ENCODE results near the gene STRBP.
"Not testable (repeated sequence)": the region's sequence is repeated elsewhere in the genome, so short reads cannot be mapped to it uniquely, and the experiment has no call there.

The STRBP gene

DNA sequence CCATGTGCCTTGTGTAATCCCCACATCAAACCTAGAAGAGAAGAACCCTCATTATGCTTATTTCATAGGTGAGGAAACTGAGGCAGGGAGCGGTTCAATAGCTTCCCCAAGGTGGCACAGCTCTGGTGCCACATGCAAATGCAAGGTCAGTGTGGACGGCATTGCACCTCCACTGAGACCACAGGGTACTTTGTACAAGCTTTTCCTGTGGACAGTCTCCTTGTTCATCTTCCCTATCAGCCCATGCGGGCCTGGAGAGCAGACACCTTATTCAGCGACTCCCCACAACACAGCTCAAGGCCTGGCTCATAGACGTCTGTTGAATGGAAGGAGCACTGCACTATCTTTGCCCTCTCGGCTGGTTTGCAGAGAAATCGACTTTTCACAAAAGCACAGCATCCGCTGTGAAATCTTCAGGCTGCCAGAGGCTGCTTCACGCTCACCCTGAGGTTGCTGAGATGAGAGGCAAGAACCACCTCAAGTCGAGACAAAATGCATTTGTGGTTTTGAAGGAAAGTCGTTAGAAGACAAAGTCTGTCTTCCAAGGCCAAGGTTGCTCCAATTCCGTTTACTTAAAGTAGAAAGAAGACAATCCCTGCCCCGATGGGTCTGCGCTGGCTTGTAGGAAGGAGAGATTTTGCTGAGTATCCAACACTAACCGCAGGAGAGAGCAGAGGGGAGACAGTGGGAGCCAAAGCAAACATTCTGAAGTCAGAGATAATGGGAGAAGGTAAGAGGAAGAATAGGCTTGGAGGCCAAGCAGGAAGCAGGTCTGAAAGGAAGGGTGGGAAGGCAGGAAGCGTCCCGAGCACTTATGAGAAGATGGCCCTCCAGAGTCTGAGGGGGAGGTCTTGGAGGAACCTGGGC is 34.2 kb upstream of the STRBP start:
- H3K36me3 ChIP-seq (replicated peaks): no peaks in the 10 kb centered on the region
- in situ Hi-C loops (cut with HindIII; ENCODE audit: low pct_ligation_motif_present, low sequenced_read_pairs): no loop called here
- H3K4me3 ChIP-seq (ENCODE audit: low read depth, low read length): no peak overlapping the region
- no peak overlapping the region for H3K27ac ChIP-seq
- TF ChIP-seq, protein P1, sequence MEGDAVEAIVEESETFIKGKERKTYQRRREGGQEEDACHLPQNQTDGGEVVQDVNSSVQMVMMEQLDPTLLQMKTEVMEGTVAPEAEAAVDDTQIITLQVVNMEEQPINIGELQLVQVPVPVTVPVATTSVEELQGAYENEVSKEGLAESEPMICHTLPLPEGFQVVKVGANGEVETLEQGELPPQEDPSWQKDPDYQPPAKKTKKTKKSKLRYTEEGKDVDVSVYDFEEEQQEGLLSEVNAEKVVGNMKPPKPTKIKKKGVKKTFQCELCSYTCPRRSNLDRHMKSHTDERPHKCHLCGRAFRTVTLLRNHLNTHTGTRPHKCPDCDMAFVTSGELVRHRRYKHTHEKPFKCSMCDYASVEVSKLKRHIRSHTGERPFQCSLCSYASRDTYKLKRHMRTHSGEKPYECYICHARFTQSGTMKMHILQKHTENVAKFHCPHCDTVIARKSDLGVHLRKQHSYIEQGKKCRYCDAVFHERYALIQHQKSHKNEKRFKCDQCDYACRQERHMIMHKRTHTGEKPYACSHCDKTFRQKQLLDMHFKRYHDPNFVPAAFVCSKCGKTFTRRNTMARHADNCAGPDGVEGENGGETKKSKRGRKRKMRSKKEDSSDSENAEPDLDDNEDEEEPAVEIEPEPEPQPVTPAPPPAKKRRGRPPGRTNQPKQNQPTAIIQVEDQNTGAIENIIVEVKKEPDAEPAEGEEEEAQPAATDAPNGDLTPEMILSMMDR (IDR thresholded peaks at IDR 0.05; ENCODE audit: low read depth, low read length, missing control alignments): no peak
- H3K27me3 ChIP-seq (replicated peaks): peaks cover 4% of the 10 kb centered on the region
- no peak for DNase-seq

DNA sequence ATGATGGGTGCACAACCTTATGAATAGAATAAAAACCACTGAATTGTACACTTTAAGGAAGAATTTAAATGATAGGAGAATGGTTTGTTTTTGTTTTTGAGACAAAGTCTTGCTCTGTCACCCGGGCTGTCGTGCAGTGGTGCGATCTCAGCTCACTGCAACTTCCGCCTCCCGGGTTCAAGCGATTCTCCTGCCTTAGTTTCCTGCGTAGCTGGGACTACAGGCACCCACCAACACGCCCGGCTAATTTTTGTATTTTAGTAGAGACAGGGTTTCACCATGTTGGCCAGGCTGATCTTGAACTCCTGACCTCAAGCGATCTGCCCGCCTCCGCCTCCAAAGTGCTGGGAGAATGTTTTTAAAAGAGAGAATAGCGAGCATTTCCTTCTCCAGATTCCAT is 33.5 kb upstream of the STRBP start:
- H3K4me3 ChIP-seq (ENCODE audit: low read depth, low read length); H3K27me3 ChIP-seq (replicated peaks); DNase-seq; in situ Hi-C loops (cut with HindIII; ENCODE audit: low pct_ligation_motif_present, low sequenced_read_pairs); H3K27ac ChIP-seq; H3K36me3 ChIP-seq (replicated peaks): not testable (repeated sequence)

DNA sequence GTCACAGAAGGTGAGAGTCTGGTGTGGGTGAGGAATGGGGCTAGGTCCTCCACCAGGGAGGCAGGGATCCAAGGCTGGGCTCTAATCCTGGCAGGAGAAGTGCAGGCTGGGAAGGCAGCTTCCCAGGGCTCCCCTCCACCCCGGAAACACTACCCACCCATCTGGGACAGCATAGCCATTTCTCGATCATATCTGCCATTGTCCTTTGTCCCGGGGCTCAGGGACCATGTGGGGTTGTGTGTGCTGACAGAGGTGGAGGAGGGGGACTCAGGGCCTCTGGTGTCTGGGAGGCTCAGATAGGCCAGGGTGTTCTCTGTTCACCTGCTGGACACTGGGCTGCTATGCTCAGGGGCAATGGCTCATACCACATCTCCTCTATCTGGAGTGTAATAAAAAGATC is 32.2 kb upstream of the STRBP start:
- TF ChIP-seq, protein P1 (IDR thresholded peaks at IDR 0.05; ENCODE audit: low read depth, low read length, missing control alignments): no peak
- in situ Hi-C loops (cut with HindIII; ENCODE audit: low pct_ligation_motif_present, low sequenced_read_pairs): no loop called here
- Histone ChIP-seq H3K36me3 (replicated peaks) (no peaks in the 10 kb centered on the region), H3K27me3 (replicated peaks) (peaks cover 4% of the 10 kb centered on the region), H3K27ac (no peak overlapping the region), H3K4me3 (ENCODE audit: low read depth, low read length) (no peak overlapping the region)
- DNase-seq: no peak

DNA sequence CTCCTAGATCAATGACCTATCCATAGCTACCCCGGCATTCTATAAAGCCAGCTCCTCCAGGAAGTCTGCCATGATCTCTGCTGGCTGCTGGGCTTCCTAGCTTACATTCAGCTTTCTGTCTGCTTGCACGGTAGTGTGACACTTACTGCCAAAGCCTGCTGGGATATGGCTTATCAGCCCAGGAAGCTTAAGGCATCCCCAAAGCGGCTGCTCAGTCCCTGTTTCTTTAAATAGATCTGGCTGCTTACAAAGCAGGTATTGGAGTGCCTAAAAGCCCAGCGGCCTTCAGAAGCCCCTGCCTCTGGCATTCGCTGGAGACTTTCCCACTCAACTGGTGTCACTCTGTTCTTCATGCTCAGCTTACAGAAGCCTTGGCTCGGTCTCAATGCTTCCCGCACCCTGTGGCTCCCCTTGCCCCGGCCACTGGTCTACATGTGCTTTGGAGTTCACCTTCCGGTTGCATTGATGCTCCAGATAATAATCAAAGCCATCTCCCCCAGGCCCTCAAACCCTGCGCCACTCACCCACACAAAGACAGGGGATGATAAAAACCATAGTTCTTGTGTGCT is 31.3 kb upstream of the STRBP start:
- no peaks in the 10 kb centered on the region for H3K36me3 ChIP-seq (replicated peaks)
- no peak overlapping the region for H3K4me3 ChIP-seq (ENCODE audit: low read depth, low read length)
- in situ Hi-C loops (cut with HindIII; ENCODE audit: low pct_ligation_motif_present, low sequenced_read_pairs): no loop called here
- peaks cover 4% of the 10 kb centered on the region for H3K27me3 ChIP-seq (replicated peaks)
- DNase-seq: no peak
- TF ChIP-seq, protein P1 (IDR thresholded peaks at IDR 0.05; ENCODE audit: low read depth, low read length, missing control alignments): no peak
- no peak overlapping the region for H3K27ac ChIP-seq

DNA sequence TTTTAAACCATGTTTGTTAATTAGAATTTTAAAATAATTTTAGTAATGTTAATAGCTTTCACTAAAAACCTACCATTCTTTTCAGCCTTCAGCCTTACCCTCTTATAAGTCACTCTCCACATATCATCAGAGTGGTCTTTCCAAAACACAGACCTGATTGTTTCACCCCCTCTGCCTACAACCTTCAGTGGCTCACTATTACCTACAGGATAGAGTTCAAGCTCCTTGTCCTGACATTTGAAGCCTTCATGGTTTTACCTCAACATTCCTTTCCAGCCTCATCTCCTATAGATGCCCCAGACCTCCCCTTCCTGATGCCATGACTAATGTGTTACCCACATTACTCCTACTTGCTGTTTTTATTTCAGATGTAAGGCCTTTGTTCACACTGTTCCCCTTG is 27.8 kb upstream of the STRBP start:
- TF ChIP-seq, protein P1 (IDR thresholded peaks at IDR 0.05; ENCODE audit: low read depth, low read length, missing control alignments): no peak

DNA sequence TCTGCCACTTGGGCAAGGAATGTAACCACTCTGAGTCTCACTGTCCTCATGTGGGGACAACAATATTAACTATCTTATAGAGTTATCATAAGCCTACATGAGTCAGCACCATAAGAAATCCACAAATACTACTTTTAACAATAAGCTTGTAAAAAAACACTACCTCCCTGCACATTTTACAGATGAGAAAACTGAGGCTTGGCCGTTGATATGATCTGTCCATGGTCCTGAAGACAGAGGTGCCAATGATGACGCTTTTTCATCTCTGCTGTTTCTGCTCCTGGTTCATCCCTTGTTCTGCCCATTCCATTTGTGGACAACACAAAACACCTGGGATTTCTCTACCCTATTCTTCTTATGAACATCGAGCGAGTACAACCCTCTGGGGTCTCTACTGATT is 23.4 kb upstream of the STRBP start:
- no peak overlapping the region for H3K27ac ChIP-seq
- DNase-seq: no peak
- H3K27me3 ChIP-seq (replicated peaks): no peaks in the 10 kb centered on the region
- no peaks in the 10 kb centered on the region for H3K36me3 ChIP-seq (replicated peaks)
- TF ChIP-seq, protein P1 (IDR thresholded peaks at IDR 0.05; ENCODE audit: low read depth, low read length, missing control alignments): no peak
- in situ Hi-C loops (cut with HindIII; ENCODE audit: low pct_ligation_motif_present, low sequenced_read_pairs): no loop called here
- no peak overlapping the region for H3K4me3 ChIP-seq (ENCODE audit: low read depth, low read length)

More for the DNA sequence above, 27.8 kb upstream of the STRBP start:
- in situ Hi-C loops (cut with HindIII; ENCODE audit: low pct_ligation_motif_present, low sequenced_read_pairs): no loop called here
- Histone ChIP-seq H3K27me3 (replicated peaks) (no peaks in the 10 kb centered on the region), H3K27ac (no peak overlapping the region), H3K36me3 (replicated peaks) (no peaks in the 10 kb centered on the region), H3K4me3 (ENCODE audit: low read depth, low read length) (no peak overlapping the region)
- no peak for DNase-seq
